Measurements from ENCODE around the gene CENPB.
"Not testable (repeated sequence)": the region's sequence is repeated elsewhere in the genome, so short reads cannot be mapped to it uniquely, and the experiment has no call there.

The CENPB gene

GRCh38 chr20:3786665-3787323 is at the start of gene CENPB:
CENPB (minus strand) TSS chr20:3786740; CDS start chr20:3786483, 257 bp downstream.
- Mint-ChIP-seq H3K9me3 (no peaks in the 10 kb centered on the region), H3K36me3 (ENCODE audit: low read depth) (peaks cover 5% of the 10 kb centered on the region), H3K27me3 (no peaks in the 10 kb centered on the region), H3K4me3 (peak within 1 kb of the TSS; percentile 84), H3K4me1 (peaks cover 32% of the 10 kb centered on the region), H3K27ac (peak within 1 kb of the TSS; percentile 88)
- peak; percentile 96 for DNase-seq
- ATAC-seq: peak; percentile 92

GRCh38 chr20:3836132-3836531 is 49.6 kb upstream of the CENPB start:
- ATAC-seq: no peak
- H3K9me3 Mint-ChIP-seq: no peaks in the 10 kb centered on the region
- H3K27ac Mint-ChIP-seq: no peak overlapping the region
- no peaks in the 10 kb centered on the region for H3K27me3 Mint-ChIP-seq
- peaks cover 1% of the 10 kb centered on the region for H3K4me1 Mint-ChIP-seq
- no peak for DNase-seq
- H3K4me3 Mint-ChIP-seq: no peak overlapping the region
- H3K36me3 Mint-ChIP-seq (ENCODE audit: low read depth): no peaks in the 10 kb centered on the region

GRCh38 chr20:3829891-3830290 is 43.4 kb upstream of the CENPB start:
- ATAC-seq; H3K4me3 Mint-ChIP-seq; H3K4me1 Mint-ChIP-seq; DNase-seq; H3K27me3 Mint-ChIP-seq; H3K27ac Mint-ChIP-seq; H3K36me3 Mint-ChIP-seq (ENCODE audit: low read depth); H3K9me3 Mint-ChIP-seq: not testable (repeated sequence)

- no peaks in the 10 kb centered on the region for H3K27me3 Mint-ChIP-seq
- no peaks in the 10 kb centered on the region for H3K36me3 Mint-ChIP-seq (ENCODE audit: low read depth)
- no peak overlapping the region for H3K4me3 Mint-ChIP-seq
- ATAC-seq (no peak), DNase-seq (no peak)
- no peak overlapping the region for H3K27ac Mint-ChIP-seq
- no peaks in the 10 kb centered on the region for H3K4me1 Mint-ChIP-seq
- H3K9me3 Mint-ChIP-seq: no peaks in the 10 kb centered on the region
These were observed 42.3 kb upstream of the CENPB start for GRCh38 chr20:3828798-3829197.

GRCh38 chr20:3826420-3826819 is 39.9 kb upstream of the CENPB start:
- H3K36me3 Mint-ChIP-seq (ENCODE audit: low read depth): peaks cover 2% of the 10 kb centered on the region
- DNase-seq: no peak
- H3K9me3 Mint-ChIP-seq: no peaks in the 10 kb centered on the region
- ATAC-seq: no peak
- no peak overlapping the region for H3K4me3 Mint-ChIP-seq
- H3K27me3 Mint-ChIP-seq: no peaks in the 10 kb centered on the region
- peaks cover 6% of the 10 kb centered on the region for H3K4me1 Mint-ChIP-seq
- no peak overlapping the region for H3K27ac Mint-ChIP-seq

GRCh38 chr20:3825526-3825925 is 39.0 kb upstream of the CENPB start:
- Mint-ChIP-seq H3K27ac (no peak overlapping the region), H3K4me3 (no peak overlapping the region), H3K4me1 (peaks cover 13% of the 10 kb centered on the region), H3K36me3 (ENCODE audit: low read depth) (peaks cover 2% of the 10 kb centered on the region), H3K9me3 (no peaks in the 10 kb centered on the region), H3K27me3 (no peaks in the 10 kb centered on the region)
- ATAC-seq (no peak), DNase-seq (no peak)

GRCh38 chr20:3823881-3824280 is 37.3 kb upstream of the CENPB start:
- H3K36me3 Mint-ChIP-seq (ENCODE audit: low read depth): peaks cover 2% of the 10 kb centered on the region
- no peaks in the 10 kb centered on the region for H3K9me3 Mint-ChIP-seq
- DNase-seq (no peak), ATAC-seq (no peak)
- H3K4me1 Mint-ChIP-seq: peaks cover 24% of the 10 kb centered on the region
- H3K27ac Mint-ChIP-seq: no peak overlapping the region
- no peaks in the 10 kb centered on the region for H3K27me3 Mint-ChIP-seq
- no peak overlapping the region for H3K4me3 Mint-ChIP-seq

- peaks cover 27% of the 10 kb centered on the region for H3K4me1 Mint-ChIP-seq
- H3K4me3 Mint-ChIP-seq: peak overlapping the region; percentile 93
- peak overlapping the region; percentile 95 for H3K27ac Mint-ChIP-seq
- DNase-seq: no peak
- no peak for ATAC-seq
- no peaks in the 10 kb centered on the region for H3K9me3 Mint-ChIP-seq
- H3K36me3 Mint-ChIP-seq (ENCODE audit: low read depth): peaks cover 2% of the 10 kb centered on the region
- no peaks in the 10 kb centered on the region for H3K27me3 Mint-ChIP-seq
These were observed 35.5 kb upstream of the CENPB start for GRCh38 chr20:3821996-3822395.

- DNase-seq: no peak
- H3K27me3 Mint-ChIP-seq: no peaks in the 10 kb centered on the region
- H3K4me1 Mint-ChIP-seq: peaks cover 33% of the 10 kb centered on the region
- peak overlapping the region; percentile 95 for H3K27ac Mint-ChIP-seq
- peak overlapping the region; percentile 93 for H3K4me3 Mint-ChIP-seq
- peaks cover 2% of the 10 kb centered on the region for H3K36me3 Mint-ChIP-seq (ENCODE audit: low read depth)
- no peak for ATAC-seq
- H3K9me3 Mint-ChIP-seq: no peaks in the 10 kb centered on the region
These were observed 34.6 kb upstream of the CENPB start for GRCh38 chr20:3820901-3821727.

- Mint-ChIP-seq H3K9me3 (no peaks in the 10 kb centered on the region), H3K4me1 (peaks cover 41% of the 10 kb centered on the region), H3K36me3 (ENCODE audit: low read depth) (peaks cover 2% of the 10 kb centered on the region), H3K4me3 (peak within 1 kb of the TSS; percentile 93), H3K27me3 (no peaks in the 10 kb centered on the region), H3K27ac (peak within 1 kb of the TSS; percentile 95)
- ATAC-seq: peak; percentile 85
- DNase-seq: peak; percentile 96
These were observed 33.7 kb upstream of the CENPB start, which contains the start of gene AP5S1 for GRCh38 chr20:3820048-3820900. AP5S1 (plus strand) TSS chr20:3820547; CDS start chr20:3822118, 1,571 bp downstream.

- H3K27ac Mint-ChIP-seq: peak overlapping the region; percentile 95
- peak overlapping the region; percentile 93 for H3K4me3 Mint-ChIP-seq
- peaks cover 2% of the 10 kb centered on the region for H3K36me3 Mint-ChIP-seq (ENCODE audit: low read depth)
- no peaks in the 10 kb centered on the region for H3K27me3 Mint-ChIP-seq
- DNase-seq (no peak), ATAC-seq (no peak)
- no peaks in the 10 kb centered on the region for H3K9me3 Mint-ChIP-seq
- H3K4me1 Mint-ChIP-seq: peaks cover 48% of the 10 kb centered on the region
These were observed 33.0 kb upstream of the CENPB start for GRCh38 chr20:3819411-3820047.

- Mint-ChIP-seq H3K9me3 (no peaks in the 10 kb centered on the region), H3K27ac (no peak overlapping the region), H3K36me3 (ENCODE audit: low read depth) (peaks cover 2% of the 10 kb centered on the region), H3K4me1 (peaks cover 54% of the 10 kb centered on the region), H3K27me3 (no peaks in the 10 kb centered on the region), H3K4me3 (no peak overlapping the region)
- ATAC-seq (no peak), DNase-seq (no peak)
These were observed 31.9 kb upstream of the CENPB start for GRCh38 chr20:3818155-3819151.

- Mint-ChIP-seq H3K4me3 (no peak overlapping the region), H3K36me3 (ENCODE audit: low read depth) (no peaks in the 10 kb centered on the region), H3K27me3 (no peaks in the 10 kb centered on the region), H3K27ac (peak overlapping the region; percentile 36), H3K4me1 (peaks cover 69% of the 10 kb centered on the region), H3K9me3 (no peaks in the 10 kb centered on the region)
- peak; percentile 13 for ATAC-seq
- DNase-seq: no peak
These were observed 29.3 kb upstream of the CENPB start for GRCh38 chr20:3815703-3816315.

All from activated naive CD8-positive, alpha-beta T cell treated with anti-CD3 and anti-CD28 coated beads, Interleukin-2, amount 50 U/mL, for 24 hours (primary cell).